Umbilical cord (tissue), 2 donors: Measurements from ENCODE around the gene CFAP61. TPM values are rescaled to one million over a fixed set of nuclear protein-coding genes. Genes with fewer than 3 reads are reported as not detected.

Source experiments
- DNase-seq: peaks from one replicate; pipeline ENCODE4 v3.0.0-alpha.2; 2015; ENCODE audit warnings: low spot score
- total RNA-seq: library from RNA; depleted of rRNA; stranded (reverse); fragments of >200 nt; gene quantifications from one replicate; pipeline ENCODE4 v1.2.3, GENCODE V29; 2014; ENCODE audit warnings: low replicate concordance; ENCODE audit not compliant: insufficient read depth

CFAP61 gene
- total RNA-seq, 1 donor from 2014 or later: 2.4 TPM

DNA sequence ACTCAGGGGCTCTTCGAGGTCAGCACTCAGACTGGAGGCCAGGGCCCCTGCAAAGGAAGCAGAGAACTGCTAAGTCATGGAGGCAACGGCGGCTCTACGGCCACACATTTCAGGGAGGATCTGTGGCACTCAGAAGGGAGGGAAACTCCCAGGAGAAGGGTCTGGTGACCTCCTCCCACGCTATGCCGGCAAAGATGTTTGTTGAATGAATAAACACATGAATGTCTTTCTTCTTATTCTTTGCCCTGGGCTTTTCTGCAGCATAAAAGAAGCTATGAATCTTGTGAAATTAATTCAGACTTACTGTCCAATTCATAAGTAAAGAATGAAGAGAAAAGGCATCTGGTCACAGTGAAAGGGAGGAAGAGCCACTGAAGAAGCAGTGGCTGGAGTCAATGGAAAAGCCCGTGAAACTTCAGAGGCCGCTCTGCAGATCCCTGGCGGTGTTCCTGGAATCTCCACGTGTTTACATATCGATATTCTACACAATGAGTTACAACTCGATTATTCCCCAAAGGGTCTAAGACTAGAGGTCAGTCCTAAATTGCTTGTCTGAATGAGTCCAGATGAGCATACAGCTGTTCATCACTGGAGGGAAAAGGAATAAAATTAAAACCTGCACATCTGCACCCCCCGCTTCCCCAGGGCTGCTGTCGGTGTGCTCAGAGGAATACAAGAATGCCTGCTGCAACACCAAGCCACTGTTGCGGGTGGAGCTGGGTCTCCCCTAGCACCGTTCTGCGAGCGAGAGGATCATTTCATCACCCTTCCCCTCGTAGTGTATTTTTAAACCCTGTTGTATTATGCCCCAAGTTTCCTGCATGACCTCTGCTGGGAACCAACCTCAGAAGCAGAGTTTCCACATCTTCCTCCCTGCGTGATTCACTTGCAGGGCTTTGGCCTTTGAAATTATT is 341.1 kb downstream of the CFAP61 start:
- DNase-seq: no peak

DNA sequence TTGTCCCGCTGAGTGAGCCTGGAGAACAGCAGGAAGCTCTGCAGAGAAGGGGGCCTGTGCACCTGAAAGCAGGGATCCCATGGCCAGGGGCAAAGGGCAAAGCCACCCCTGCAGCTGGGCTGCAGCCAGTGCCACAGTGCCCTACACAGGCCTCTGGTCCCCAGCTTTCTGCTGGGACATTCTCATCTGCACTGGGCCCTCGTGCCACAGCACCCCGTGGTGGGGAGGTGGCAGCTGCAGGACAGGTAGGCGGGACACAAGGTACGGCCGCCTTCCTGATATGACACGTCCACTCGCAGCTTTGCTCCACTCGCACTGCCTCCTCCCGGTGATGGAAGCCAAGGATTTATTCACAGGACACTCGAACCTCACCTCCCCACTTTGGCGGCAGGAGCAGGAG is 342.8 kb downstream of the CFAP61 start:
- DNase-seq: no peak

DNA sequence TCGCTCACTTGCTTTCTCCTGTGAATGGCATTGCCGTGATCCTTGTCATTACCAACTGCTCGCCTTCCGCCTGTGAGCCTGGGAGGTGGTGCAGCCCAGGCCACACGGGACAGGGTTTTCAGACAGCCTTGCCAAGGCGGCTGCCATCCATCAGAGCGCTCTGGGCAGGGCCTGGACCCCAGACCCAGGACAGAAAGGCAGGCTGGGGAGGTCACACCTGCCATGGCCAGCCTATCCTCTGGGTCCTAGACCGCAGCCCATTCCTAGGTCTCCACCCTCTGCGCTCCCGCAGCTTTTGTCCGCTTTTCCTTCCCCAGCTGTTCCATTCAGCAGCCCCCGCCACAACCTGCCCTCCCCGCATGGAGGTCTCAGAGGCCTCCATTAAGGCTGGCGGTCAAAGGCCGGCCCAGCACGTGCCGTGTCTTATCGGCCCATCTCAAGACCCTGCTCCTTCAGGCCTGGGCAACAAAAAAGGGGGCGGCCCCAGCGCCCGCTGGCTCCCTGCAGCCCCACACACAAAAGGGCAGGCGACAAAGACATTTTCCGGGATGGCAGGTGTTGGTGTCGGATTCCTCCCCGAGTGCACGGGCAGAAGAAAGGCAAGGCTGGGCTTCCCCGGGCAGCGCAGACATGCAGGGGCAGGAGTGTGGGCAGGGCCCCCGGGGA is 343.7 kb downstream of the CFAP61 start:
- DNase-seq: no peak

DNA sequence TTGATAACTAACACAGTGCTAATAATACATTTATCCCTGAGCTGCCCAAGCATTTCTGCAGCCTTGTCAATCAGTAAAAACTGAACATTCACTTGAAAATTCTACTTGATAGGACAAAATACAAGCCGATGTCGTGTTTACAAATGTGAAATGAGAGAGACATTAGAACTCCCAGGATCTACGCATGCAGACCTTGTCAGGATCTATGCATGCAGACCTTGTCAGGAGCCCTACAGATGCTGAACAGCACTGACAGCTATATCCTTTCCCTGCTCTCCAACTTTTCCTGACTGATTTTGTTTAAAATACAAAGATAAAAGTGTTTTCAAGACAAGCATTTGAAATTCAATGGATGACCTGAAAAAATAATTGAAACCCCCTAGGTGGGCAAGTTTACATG is 344.5 kb downstream of the CFAP61 start:
- DNase-seq: no peak

DNA sequence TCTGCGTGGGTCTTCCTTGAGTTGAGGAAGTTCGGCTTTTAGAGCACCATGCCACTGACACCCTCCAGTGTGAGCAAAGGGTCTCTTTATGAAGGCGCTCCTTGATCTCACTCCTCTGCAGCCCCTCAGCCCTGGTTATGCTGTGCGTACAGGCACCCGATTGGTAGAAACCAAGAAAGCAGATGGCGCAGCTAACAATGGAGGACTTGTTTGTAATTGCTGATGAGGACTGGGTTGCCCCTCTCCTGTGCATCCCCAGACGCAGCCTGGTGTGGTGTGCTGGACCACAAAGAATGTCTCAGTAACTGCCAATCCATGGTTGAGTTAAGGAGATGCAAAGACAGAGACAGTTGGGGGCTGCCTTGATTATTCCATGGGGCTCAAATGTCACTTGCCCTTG is 345.8 kb downstream of the CFAP61 start:
- no peak for DNase-seq

DNA sequence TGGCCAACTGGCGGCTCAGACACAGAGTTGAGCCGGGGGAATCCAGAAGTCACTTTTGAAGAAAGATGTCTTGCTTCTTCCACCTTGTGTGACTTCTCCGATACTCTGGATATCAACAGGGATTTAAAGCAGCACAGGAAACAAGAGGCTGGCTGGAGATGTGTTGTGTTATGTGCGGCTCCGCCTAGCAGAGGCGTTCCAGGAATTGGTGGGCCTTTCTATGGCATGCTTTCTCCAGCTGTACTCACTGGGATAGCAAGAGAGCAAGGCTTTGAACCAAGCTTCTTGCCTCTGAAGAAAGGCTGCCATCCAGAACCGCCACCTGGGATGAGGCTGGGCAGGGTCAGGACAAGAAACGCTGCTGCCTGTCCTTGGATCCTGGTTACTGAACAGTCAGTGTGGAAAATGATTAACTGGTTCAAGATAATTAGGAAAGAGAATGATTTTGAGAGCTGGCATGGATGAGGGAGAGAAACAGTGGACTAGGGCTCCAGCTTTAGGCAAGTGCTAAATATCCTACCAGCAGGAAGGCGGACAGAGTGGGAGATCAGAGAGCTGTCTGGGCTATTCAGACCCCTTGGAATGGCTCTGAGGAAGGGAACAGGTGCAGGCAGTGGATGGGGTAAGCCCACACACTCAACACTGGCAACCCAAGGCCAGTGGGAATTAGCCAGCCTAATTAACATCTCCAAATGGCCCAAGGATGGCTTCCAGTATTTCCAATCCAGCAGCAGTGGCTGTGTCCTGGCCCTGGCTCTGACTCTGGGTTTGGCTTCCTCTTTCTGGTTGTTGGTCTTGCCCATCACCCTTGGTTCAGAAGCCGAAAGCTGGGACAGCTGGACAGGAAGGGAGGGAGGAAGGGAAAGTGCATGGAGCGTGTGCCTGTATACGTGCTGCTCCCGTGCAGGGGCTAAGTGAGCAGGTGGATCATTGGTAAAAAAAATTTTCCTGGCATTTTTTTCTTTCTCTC is 347.5 kb downstream of the CFAP61 start:
- DNase-seq: no peak

DNA sequence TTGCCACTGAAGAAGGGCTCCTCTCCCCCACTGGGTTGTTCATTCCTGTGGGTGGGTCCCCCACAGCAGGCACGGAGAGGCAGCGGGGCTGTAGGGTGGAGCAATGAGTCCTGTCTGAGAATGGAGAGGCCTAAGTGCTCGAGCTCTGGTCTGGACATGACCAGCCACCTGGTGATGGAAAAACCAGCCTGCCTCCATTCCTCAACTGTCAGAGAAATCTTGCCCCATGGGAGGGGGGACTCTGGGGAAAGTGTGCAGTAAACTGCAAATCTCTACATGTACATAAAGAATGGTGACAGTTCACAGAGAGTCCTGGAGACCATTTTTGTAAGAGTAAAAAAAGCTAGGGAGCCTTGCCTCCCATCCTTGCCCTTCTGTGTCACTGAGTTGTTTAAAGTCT is 349.7 kb downstream of the CFAP61 start:
- peak; percentile 62 for DNase-seq

DNA sequence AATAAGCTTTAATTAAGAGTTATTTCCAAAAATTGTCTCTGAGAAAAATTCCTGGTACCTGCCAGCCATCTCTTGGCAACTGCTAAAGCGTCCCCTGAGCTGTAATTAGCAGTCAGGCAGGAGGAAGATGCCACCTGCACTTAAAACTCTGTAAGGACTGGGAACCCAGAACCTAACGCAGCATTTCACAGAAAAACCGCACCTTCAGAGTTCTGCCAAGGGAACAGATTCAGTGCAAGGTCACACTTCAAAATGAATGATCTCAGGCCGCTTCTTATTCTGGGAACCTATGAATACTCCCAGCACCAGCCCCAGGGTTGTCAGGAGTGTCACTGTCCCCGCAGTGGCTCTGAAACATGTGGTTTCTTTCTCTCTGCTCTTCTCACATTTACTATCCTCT is 352.3 kb downstream of the CFAP61 start:
- no peak for DNase-seq

DNA sequence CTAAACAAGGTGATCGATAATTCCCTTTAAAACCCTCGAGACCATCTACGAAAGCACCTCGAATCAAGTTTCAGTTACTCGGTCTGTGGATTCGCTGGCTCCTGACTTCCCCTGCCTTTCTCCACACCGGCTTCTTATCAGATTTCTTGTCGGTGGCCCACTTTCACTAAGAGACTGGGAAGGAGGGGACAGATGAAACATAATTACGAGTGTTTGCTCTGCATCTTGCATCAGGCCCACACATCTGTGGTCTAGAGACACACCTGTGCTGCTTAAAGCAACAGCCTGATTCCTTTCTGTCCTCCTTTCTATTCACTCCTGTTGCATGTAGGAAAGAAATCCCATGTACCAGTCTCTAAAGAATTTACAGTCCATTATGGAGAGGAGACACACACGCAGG is 353.3 kb downstream of the CFAP61 start:
- DNase-seq: no peak

DNA sequence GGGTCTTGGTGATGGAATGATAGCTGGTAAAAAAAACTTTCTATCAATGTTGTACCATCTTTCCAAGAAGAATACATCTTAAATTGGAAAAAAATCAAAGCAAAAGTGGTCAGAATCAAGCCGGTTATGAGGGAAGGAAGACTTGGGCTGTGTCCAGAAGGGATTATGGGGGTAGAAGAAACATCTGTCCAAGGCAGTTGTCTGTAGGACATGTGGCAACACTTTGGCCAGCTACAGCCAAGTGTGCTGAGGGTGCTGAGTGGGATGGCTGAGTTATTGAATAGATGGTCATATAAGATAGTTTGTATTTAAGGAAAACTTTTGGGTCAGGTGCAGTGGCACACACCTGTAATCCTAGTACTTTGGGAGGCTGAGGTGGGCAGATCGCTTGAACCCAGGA is 354.0 kb downstream of the CFAP61 start:
- DNase-seq: no peak

DNA sequence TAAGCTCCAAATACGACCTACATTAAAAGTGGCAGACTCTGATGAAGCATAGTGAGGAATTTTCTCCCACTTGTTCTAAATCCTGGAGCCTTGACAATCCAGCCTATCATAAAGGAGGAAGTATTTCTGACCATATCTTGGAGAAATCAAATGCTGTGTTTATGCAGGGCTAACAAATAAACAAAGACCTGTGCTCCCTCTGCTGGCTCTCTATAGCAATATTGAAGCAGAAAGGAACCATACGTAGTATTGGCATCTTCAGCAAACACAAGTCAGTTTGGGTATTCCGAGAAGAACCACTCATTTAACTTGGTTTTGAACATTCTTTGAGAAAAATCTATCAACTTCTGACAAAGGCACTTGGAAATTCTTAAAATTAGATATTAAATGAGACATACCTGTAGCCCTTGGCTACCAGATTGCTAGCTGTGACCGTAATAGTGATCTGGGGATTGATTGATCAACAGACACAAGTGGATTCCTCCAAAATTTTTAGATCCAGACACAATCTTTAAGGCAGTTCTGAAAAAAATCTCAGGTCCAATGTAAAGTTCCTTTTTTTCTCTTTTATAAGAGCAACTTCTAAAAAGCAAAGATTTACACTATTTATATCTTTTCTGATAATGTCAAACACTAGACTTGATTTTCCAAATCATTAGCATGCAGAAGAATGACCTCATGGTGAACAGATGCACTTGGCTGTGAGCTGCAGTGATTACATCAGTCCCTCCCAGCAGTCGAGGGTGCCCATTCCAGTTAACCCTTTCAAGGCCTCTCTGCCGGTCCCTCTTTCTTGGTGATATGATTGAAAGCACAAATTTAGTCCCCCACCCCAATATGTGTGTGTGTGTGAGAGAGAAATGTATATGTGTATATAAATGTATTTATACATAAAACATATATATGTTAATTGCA is 355.8 kb downstream of the CFAP61 start:
- no peak for DNase-seq

DNA sequence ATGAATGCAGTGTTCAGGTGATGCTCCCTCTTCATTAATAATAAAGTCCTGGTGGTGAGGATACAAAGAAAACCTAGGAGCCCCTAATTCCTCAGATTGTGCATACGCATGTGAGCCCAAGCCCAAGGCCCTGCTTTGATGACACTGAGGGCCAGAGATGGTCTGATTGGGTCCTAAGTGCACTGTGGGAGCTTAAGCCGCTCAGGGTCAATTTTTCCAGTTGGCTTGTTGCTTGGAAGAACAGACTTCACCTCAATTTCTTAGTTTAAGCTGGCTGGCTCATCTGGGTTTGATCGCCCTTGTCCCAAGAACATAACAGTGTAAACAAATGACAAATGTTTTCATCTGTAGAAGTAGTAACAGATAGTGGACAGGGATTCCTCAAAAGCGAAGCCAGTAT is 357.0 kb downstream of the CFAP61 start:
- DNase-seq: no peak

Other genes starting within 250 kb of the CFAP61 start
- 52.5 TPM for gene NAA20, start 35.2 kb upstream of the CFAP61 start, total RNA-seq
- 36.4 TPM for gene CRNKL1, start 66 bp upstream of the CFAP61 start, total RNA-seq